Upper lobe of left lung (tissue), 6 donors: ENCODE data around the gene KRTAP5-8. TPM values are rescaled to one million over a fixed set of nuclear protein-coding genes. Genes with fewer than 3 reads are reported as not detected.
A peak's percentile ranks its signal among the peaks of the same experiment; 100 is the strongest.
"Not testable (repeated sequence)": the region's sequence is repeated elsewhere in the genome, so short reads cannot be mapped to it uniquely, and the experiment has no call there.

ENCODE experiments used
- ATAC-seq, 2 donors: fragments of 200-7000 bp; cut with Tn5 transposase; one replicate each; pipeline ENCODE4 v1.9.1; 2022; ENCODE audit warnings: mild to moderate bottlenecking in 2 of 2, moderate library complexity in 2 of 2; ENCODE audit not compliant: low FRiP score in 2 of 2
- DNase-seq, 2 donors: peaks; one replicate each; pipeline ENCODE4 v3.0.0-alpha.2; 2019 to 2020
- H3K27ac ChIP-seq, 4 donors: fragments of 200-600 bp; sonication (generic); one replicate each; pipeline ENCODE4 v1.5.1; 2016 to 2019
- H3K27me3 ChIP-seq, 4 donors: fragments of 200-600 bp; sonication (generic); one replicate each; pipeline ENCODE4 v1.5.1; 2017 to 2019
- H3K36me3 ChIP-seq, 4 donors: fragments of 200-600 bp; sonication (generic); one replicate each; pipeline ENCODE4 v1.5.1; 2016 to 2019
- H3K4me1 ChIP-seq, 4 donors: fragments of 200-600 bp; sonication (generic); one replicate each; pipeline ENCODE4 v1.5.1; 2018 to 2019
- H3K4me3 ChIP-seq, 4 donors: fragments of 200-600 bp; sonication (generic); one replicate each; pipeline ENCODE4 v1.5.1; 2017 to 2019; ENCODE audit warnings: mild to moderate bottlenecking in 2 of 4, moderate library complexity in 1 of 4
- H3K9me3 ChIP-seq, 4 donors: fragments of 200-600 bp; sonication (generic); one replicate each; pipeline ENCODE4 v1.5.1; 2018 to 2019
- EP300 ChIP-seq, 4 donors: sonication (generic); formaldehyde crosslinking; IDR thresholded peaks; one replicate each; pipeline ENCODE4 v1.5.1; 2017; ENCODE audit warnings: antibody characterized with exemption in 4 of 4, control low read depth in 2 of 4
- POLR2A ChIP-seq, 4 donors: fragments of 450-650 bp; IDR thresholded peaks; one replicate each; pipeline ENCODE4 v1.5.1; 2016 to 2017; ENCODE audit warnings: antibody characterized with exemption in 4 of 4, mild to moderate bottlenecking in 2 of 4
- POLR2AphosphoS5 ChIP-seq, 2 donors: sonication (generic); formaldehyde crosslinking; IDR thresholded peaks; one replicate each; pipeline ENCODE4 v1.5.1; 2017; ENCODE audit warnings: antibody characterized with exemption in 2 of 2
- WGBS, 2 donors: methylation state at CpG; one replicate each; pipeline ENCODE4 v1.1.5; 2017 to 2018; 5-methylcytosine and 5-hydroxymethylcytosine counted together
- total RNA-seq, 6 donors: library from RNA; depleted of rRNA in 4 of 6; stranded (reverse); fragments of >200 nt in 4 of 6; gene quantifications; one replicate each; pipeline versions ENCODE4 v1.1.0 to v1.2.1, GENCODE V29; 2016 to 2021
- TF ChIP-seq, protein P1 (sequence below), 6 experiments: fragments of 450-650 bp in 4 of 6; fragments of 200-600 bp in 2 of 6; sonication (generic) in 2 of 6; IDR thresholded peaks; one replicate each; pipeline ENCODE4 v1.5.1; 2016 to 2019; ENCODE audit warnings: antibody characterized with exemption in 6 of 6
- donor health status: DM: no; HTN: no; CAD: no; lungs with moderate emphysema.
- donor health status: DM: no; HTN: yes; CAD: no; lungs with severe emphysema.

Gene KRTAP5-8
- total RNA-seq, 6 donors from 2014 or later = 0.23 to 7.3 (median 0.71) TPM; not detected in 2

DNA sequence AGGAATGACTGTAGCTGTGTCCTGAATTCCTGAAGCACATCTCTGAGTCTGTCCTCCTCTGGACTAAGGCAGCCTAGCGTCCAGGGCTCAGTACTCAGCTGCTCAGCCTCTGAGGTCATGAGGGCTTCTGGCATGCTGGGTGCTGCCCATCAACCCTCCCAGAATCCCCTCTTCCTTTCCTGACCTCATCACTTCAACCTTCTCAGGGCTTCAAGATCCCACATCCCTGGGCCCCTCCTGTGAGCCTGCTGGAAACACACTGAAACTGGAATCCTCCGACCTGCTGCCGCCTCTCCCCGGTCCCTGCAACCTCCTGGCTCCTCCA is 803 bp downstream of the KRTAP5-8 start:
- no peak overlapping the region for H3K27ac ChIP-seq
- DNase-seq (no peak), ATAC-seq (peak in 1 of 2 donors; percentile 11)
- 88 to 95% methylated on average over 4 of the region's 4 CpGs for WGBS, 2 donors
- H3K4me1 ChIP-seq = no peaks in the 10 kb centered on the region
- H3K36me3 ChIP-seq = no peaks in the 10 kb centered on the region
- H3K9me3 ChIP-seq = no peaks in the 10 kb centered on the region
- no peak for TF ChIP-seq POLR2A (IDR thresholded peaks at IDR 0.05)
- TF ChIP-seq POLR2AphosphoS5 (IDR thresholded peaks at IDR 0.05) = no peak
- TF ChIP-seq EP300 (IDR thresholded peaks at IDR 0.05) = no peak
- TF ChIP-seq, protein P1, sequence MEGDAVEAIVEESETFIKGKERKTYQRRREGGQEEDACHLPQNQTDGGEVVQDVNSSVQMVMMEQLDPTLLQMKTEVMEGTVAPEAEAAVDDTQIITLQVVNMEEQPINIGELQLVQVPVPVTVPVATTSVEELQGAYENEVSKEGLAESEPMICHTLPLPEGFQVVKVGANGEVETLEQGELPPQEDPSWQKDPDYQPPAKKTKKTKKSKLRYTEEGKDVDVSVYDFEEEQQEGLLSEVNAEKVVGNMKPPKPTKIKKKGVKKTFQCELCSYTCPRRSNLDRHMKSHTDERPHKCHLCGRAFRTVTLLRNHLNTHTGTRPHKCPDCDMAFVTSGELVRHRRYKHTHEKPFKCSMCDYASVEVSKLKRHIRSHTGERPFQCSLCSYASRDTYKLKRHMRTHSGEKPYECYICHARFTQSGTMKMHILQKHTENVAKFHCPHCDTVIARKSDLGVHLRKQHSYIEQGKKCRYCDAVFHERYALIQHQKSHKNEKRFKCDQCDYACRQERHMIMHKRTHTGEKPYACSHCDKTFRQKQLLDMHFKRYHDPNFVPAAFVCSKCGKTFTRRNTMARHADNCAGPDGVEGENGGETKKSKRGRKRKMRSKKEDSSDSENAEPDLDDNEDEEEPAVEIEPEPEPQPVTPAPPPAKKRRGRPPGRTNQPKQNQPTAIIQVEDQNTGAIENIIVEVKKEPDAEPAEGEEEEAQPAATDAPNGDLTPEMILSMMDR (IDR thresholded peaks at IDR 0.05) = no peak
- no peaks in the 10 kb centered on the region for H3K27me3 ChIP-seq
- H3K4me3 ChIP-seq = no peak overlapping the region

DNA sequence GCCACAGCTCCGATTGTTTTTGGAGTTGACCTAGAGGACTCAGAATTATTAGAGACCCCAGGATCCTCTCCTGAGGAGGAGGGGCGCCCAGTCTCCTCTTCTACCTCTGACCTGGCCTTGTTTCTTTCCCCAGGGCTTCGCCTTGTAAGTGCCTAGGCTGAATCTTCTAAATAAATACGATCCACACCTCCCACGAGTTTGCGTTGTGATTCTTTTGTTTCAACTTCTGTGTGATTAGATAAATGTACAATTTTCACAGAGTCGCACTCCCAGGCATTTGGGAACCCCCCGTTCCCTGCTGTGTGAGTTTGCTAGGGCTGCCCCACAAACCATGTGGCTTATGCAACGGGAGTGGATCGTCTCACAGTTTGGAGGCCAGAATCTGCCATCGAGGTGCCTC is 1.2 kb downstream of the KRTAP5-8 start:
- H3K9me3 ChIP-seq = no peaks in the 10 kb centered on the region
- H3K36me3 ChIP-seq = no peaks in the 10 kb centered on the region
- DNase-seq (no peak), ATAC-seq (no peak)
- TF ChIP-seq, protein P1 (IDR thresholded peaks at IDR 0.05) = no peak
- no peak for TF ChIP-seq POLR2A (IDR thresholded peaks at IDR 0.05)
- TF ChIP-seq POLR2AphosphoS5 (IDR thresholded peaks at IDR 0.05) = no peak
- TF ChIP-seq EP300 (IDR thresholded peaks at IDR 0.05) = no peak
- H3K4me3 ChIP-seq = no peak overlapping the region
- WGBS, 2 donors = 82 to 86% methylated on average over 11 of the region's 11 CpGs
- H3K4me1 ChIP-seq = no peaks in the 10 kb centered on the region
- H3K27ac ChIP-seq = no peak overlapping the region
- no peaks in the 10 kb centered on the region for H3K27me3 ChIP-seq

DNA sequence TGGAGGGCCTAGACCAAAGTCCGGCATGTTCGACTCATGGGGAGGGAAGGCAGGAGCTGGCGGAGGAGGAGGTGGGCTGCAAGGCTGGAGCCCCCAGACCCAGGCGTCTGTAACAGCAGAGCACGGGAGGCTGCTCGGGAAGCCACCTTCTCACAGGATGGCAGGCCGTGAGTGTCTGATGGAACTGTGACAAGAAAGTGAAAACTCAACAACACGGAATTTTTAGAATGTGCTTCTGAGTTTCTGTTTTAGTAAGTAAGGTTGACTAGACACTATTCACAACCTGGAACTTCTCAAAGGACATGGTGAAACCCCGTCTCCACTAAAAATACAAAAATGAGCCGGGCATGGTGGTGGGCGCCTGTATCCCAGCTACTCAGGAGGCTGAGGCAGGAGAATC is 2.1 kb downstream of the KRTAP5-8 start:
- H3K27ac ChIP-seq, H3K9me3 ChIP-seq, DNase-seq, H3K4me3 ChIP-seq, H3K36me3 ChIP-seq, H3K4me1 ChIP-seq, H3K27me3 ChIP-seq, ATAC-seq: not testable (repeated sequence)
- 92 to 96% methylated on average over 11 of the region's 11 CpGs for WGBS, 2 donors

DNA sequence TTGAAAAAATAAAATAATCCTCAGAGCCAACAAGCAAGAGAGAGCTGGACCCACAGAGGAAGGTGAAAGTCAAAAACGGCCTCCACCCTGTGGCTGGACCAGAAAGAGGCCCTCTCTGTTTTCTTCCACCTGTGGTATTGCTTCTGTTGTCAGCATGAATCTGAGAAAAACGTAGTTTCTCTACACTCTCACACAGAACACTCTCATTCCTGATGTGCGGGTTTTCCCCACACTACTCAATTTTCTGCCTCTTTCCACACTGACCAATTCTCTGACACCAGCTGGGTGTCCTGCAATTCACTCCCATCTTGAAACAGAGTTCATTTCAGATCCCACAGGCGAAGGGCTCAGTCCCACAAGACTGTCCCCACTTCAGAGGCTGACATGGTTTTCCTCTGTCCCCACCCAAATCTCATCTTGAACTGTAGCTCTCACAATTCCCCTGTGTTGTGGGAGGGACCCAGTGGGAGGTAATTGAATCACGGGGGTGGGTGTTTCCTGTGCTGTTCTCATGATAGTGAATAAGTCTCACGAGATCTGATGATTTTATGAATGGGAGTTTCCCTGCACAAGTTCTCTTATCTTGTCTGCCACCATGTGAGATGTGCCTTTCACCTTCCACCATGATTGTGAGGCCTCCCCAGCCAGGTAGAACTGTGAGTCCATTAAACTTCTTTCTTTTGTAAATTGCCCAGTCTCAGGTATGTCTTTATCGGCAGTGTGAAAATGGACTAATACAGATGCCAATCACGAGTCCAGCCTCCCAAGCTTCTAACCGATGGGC is 2.9 kb downstream of the KRTAP5-8 start:
- H3K9me3 ChIP-seq, H3K4me3 ChIP-seq, H3K27ac ChIP-seq, H3K4me1 ChIP-seq, ATAC-seq, DNase-seq, H3K27me3 ChIP-seq, H3K36me3 ChIP-seq: not testable (repeated sequence)
- WGBS, 2 donors = 92 to 94% methylated on average over 9 of the region's 9 CpGs

DNA sequence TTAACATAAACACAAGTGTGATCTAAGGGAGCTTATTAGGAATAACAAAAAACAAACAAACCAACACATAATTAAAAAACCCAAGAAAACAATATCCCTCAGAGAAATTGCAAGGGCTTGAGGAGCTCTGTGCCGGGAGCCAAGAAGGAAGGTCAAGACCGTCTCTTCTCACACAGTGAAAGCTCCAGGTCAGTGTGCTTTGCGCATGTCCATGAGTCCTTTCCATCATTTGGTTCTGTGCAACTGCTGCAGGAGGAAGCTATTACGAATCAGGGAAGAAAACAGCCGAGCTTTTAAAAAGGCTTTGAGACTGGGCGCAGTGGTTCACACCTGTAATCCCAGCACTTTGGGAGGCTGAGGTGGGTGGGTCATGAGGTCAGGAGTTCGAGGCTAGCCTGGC is 4.6 kb downstream of the KRTAP5-8 start:
- ATAC-seq = no peak
- Histone ChIP-seq H3K4me3 (no peak overlapping the region), H3K27ac (no peak overlapping the region), H3K4me1 (no peaks in the 10 kb centered on the region), H3K36me3 (no peaks in the 10 kb centered on the region), H3K9me3 (no peaks in the 10 kb centered on the region), H3K27me3 (no peaks in the 10 kb centered on the region)
- TF ChIP-seq POLR2AphosphoS5 (IDR thresholded peaks at IDR 0.05) (no peak), EP300 (IDR thresholded peaks at IDR 0.05) (no peak), POLR2A (IDR thresholded peaks at IDR 0.05) (no peak)
- TF ChIP-seq, protein P1 (IDR thresholded peaks at IDR 0.05) = no peak
- DNase-seq = no peak
- WGBS, 2 donors = 77 to 81% methylated on average over 7 of the region's 7 CpGs
